EH (cell line): ENCODE measurements around the gene PTPRN2.

Experiments
- DNase-seq: peaks from one replicate; pipeline ENCODE4 v3.0.0-alpha.2; 2015; ENCODE audit warnings: low read depth

Gene PTPRN2

DNA sequence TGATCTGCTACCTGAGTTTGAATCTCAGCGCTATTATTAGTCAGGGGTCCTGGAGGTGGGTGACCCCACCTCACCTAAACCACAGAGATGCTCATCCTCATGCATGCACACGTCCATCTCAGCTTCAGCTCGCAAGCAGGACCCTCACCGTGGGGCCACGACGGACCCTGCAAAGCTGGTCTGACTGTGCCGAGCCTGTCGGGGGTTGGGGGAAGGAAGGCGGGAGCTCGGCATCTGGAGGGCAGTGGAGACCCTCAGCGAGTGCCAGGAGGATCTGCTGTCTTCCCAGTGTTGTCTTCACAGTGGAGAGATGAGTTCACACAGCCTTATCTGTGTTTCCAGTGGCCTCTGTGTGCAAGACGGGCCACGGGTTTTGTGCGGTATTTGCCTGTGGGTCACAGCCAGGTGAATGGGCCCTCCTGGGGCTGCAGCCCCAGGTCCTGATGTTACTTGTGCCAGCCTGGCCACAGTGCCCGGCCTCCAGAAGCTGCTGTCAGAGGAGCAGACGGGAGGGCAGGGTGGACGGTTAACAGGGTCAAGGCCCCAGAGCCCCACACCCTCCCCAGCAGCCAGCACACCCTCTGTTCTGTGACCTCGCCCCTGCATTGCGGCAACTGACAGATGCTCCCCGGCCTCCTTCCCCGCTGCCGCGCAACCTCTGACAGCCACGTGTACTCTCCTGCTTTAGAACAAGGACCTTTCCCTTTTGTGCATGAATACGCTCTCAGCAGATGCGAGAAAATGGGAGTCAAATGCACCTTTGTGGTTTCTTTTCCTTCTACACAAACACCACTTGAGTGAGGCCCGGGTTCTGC is 722.1 kb downstream of the PTPRN2 start:
- DNase-seq = no peak

DNA sequence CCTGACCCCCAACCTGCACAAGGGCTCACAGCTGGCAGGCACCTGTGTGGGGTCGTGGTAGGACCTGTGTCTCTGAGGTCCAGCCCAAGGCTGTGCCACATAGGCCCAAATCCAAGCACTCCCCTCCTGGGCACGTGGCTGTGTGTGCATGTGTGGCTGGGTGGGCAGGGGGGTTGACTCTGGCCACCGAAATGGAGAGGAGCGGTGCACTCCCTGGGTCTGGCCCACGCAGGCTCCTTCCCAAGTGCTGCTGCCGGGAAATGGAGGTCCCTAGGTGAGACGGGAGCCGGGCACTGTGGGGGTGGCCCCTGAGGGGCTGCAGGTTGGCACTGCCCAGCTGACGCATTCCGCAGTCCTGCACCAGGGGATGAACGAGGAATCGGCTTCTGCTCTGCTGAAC is 722.7 kb downstream of the PTPRN2 start:
- no peak for DNase-seq

- DNase-seq = no peak
These were observed 723.5 kb downstream of the PTPRN2 start for GRCh38 chr7:157863906-157864810.

GRCh38 chr7:157863176-157863575 is 724.4 kb downstream of the PTPRN2 start:
- DNase-seq = no peak

DNA sequence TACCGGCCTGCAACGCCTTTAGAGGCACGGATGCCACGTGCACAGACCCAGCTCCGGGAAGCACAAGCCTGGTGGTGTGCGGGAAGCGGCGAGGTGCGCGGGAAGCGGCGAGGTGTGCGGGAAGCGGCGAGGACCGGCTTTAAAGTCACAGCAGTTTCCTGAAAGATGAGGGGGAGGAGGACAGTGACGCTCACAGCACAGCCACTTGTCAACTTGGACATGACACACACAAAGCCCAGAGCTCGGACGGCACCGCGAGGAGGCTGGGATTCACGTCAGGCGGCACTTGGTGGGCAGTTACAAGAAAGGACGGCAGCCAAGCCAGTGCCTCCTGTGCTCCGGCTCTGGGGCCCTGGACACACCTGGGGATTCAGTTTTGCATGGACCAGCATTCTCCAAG is 724.9 kb downstream of the PTPRN2 start:
- DNase-seq = no peak

DNA sequence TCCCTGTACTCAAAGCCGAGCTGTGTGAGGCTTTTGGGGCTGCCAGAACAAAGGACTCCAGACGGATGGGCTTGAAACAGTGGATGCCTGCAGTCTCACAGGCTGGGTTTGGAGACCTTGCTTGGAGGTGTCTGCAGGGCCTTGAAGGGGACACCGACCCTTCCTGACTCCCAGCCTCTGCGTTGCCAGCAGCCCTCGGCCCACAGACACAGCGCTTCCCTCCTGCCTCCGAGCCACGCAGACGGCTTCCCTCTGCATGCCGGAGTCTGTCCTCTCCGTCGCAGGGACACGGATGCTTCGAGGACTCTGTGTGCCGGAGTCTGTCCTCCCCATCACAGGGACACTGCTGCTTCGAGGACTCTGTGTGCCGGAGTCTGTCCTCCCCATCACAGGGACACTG is 726.1 kb downstream of the PTPRN2 start:
- DNase-seq = no peak

DNA sequence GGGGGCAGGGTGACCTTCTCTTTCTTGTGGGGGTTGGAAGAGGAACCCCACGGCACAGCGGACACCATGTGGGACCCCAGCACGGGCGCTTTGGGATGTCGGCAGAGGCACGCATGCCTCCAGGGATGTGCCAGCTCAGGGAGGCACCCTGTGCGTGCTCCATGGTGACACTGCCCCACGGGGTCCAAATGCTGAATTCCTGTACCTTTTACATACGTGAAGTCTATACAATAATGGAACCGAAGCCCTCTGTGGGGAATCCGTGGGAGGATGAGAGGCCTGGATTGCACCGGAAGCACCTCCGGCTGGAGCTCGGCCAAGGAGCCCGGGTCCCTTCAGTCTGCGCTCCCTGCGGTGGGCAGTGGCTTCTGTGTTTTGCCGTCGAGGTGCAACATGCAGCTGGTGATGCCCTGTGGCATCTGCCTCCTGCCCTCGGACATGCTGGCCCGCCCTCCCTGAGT is 726.6 kb downstream of the PTPRN2 start:
- no peak for DNase-seq

DNA sequence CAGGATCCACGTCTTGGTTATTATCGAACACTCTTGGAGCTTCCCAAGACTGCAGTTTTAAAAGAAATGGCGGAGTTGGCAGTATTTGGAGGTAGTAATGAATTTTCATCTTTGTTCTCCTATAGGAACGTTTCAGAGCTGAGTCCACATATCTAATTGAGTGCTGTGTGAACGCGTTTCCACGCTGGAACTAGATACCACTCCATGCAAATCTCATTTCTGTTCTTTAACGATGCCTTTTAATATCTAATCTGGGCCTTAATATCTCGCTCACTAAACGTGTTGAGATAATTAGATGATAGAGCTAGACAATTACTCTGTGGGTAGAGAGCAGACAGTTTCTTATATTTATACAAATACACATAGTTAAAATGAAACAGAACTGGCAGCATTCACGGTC is 727.2 kb downstream of the PTPRN2 start:
- DNase-seq = no peak

DNA sequence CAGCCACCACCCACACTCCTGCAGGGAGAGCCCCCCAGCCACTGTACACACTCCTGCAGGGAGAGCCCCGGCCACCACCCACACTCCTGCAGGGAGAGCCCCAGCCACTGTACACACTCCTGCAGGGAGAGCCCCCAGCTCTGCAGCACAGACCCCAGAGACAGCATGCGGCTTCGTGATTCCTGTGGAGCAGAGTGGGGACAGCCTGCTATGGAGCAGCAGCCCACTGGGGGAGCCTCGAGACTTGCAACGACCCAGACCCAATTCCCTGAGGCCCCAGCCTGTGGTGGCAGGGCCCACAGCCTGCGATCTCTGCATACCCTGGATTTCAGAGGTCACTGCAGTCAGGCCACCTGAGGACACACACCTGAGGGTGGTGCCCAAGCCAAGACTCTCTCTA is 727.7 kb downstream of the PTPRN2 start:
- no peak for DNase-seq

DNA sequence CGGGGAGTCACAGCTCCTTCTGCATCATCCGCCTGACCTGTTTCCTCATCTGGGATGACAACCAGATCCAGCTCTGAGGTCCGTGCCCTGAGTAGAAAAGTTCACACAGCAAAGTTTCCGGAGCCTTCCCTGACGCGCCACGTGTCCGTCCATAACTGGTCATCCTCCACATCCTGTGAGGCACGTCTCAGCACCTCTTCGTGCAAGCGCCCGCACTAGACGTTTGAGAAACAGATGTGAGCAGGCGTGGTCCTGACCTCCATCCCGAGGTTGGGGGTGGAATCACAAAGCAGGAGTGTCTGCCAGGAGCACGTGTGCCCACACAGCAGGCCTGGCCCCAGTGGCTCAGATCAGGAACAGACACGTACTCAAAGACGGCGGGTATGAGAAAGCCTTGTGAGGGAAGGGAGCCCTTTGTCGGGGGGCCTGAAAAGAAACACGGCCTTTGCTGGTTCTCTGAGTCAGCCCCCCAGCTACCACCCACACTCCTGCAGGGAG is 730.0 kb downstream of the PTPRN2 start:
- no peak for DNase-seq

GRCh38 chr7:157856873-157857577 is 730.6 kb downstream of the PTPRN2 start:
- DNase-seq = no peak

GRCh38 chr7:157855452-157856213 is 732.0 kb downstream of the PTPRN2 start:
- DNase-seq = no peak

- no peak for DNase-seq
These were observed 732.6 kb downstream of the PTPRN2 start for GRCh38 chr7:157855016-157855415.

DNA sequence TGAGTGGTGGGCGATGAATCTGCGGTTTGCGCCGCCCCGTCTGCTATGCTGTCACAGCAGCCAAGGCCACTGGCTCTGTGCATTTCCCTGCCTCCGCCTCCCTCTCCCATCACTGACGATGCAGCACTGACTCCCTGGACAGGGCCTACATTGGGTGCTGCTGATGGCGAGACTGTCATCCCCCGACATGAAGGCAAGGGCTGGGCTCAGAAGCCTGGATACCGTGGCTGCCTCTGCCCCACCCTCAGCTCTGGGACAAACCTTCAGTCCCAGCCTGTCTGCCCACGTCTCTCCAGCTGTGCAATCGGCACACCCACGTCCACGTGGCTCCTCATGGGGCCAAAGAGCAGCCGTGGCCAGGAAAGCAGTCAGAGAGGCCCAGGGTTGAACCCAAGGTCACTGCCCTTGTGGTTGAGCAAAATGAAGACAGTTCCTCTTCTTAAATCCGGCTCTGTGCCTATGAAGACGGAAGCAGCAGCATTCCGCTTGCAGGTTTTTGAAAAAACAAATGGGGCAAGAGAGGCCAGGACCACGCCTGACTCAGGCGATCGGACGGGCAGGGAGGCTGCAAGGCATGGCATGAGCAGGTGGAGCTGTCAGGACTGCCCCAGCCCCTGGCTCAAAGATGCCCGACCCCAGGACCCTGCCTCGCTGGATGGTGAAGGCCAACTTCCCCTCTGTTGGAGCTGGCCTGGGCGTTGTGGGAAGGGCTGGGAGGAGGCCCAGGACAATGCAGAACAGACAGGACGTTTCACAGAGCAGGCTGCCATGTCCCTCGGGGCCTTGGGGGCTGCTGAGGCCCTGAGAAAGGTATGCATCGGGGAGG is 733.3 kb downstream of the PTPRN2 start:
- DNase-seq = no peak

DNA sequence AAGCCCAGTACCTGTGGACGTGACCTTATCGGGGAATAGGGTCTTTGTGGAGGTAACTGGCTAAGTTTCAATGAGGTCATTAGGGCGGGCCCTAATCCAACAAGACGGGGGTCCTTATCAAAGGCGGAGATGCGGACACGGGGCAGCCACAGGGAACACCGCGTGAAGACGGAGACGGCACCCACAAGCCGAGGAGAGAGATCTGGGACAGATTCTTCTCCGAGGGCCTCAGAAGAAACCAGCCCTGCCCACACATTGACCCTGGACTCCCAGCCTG is 733.9 kb downstream of the PTPRN2 start:
- no peak for DNase-seq

- no peak for DNase-seq
These were observed 734.4 kb downstream of the PTPRN2 start for GRCh38 chr7:157853076-157853788.

- no peak for DNase-seq
These were observed 736.0 kb downstream of the PTPRN2 start for GRCh38 chr7:157851501-157852067.

DNA sequence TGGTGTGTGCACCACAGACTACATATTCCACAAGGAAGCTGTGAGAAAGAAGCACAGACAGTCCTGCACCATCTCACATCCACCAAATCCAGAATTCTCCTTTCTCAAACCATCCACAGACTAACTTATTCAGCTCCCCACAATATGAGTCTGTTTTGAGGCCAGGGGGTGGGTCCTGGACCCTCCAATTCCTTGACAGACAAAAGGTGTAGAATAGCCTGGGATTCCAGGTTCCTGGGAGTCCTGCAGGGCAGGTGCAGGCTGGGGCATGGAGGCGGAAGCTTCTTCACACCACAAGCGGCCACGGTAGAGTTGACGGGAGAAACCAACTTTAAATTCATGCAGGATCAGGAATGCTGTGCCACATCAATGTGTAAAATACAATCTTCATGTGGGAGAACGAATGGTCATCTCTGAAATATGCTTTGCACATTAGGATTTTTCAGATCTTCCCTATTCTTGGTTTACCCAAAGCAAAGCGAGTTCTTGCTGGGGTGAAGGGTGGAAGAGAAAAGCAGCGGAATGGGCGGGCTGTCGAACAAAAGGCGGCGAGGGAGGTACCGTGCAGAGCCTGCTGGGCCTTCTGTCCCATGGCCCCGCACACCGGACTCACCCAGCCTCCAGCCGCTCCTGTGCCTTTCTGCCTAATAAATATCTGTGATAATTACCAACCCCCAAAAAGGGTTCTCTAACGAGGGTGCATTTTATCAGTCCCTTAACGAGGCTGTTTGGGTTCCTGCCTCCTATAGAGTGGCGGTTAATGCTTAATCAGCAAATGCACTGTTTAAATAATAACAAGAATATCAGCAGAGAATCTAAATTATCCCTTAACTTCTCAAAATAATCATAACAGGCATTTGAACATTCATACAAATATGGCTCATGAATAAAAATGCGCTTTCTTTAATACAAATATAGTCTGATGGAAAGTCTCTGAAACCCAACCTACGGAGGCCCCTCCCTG is 736.9 kb downstream of the PTPRN2 start:
- no peak for DNase-seq

DNA sequence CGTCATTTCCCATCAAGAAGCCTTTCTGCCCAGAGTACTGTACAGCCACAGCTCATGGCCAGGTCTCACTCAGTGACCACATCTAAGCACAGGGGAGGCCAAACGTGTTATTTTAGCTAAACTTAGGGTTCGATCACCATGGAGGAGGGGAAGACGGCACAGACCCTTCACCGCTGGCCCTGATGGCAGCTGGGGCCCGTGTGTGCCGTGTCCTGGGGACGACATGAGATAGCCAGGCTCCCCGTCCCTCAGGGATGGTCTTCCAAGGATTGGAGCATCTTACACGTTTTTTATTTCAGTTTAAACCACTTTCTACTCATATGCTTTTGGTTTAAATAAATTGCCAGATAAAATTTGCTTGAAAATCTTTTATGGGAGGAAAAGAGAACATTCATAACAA is 737.9 kb downstream of the PTPRN2 start:
- DNase-seq = no peak
